H7 (cell line): ENCODE results near the gene ATP6V1G2. TPM values are rescaled to one million over a fixed set of nuclear protein-coding genes. Genes with fewer than 3 reads are reported as not detected.
A peak's percentile ranks its signal among the peaks of the same experiment; 100 is the strongest.

Source experiments
- DNase-seq: peaks from one replicate; pipeline ENCODE4 v3.0.0; 2012
- H3K27me3 ChIP-seq: 2 replicates; pipeline ENCODE4 v1.6.0; 2011; ENCODE audit warnings: mild to moderate bottlenecking, low read length; ENCODE audit not compliant: control insufficient read depth, insufficient read depth
- H3K36me3 ChIP-seq: replicated peaks from 2 replicates; pipeline ENCODE4 v1.5.1; 2011; ENCODE audit warnings: low read length; ENCODE audit not compliant: control insufficient read depth, insufficient read depth
- H3K4me3 ChIP-seq: 2 replicates; pipeline ENCODE4 v1.5.1; 2011; ENCODE audit warnings: low read depth, mild to moderate bottlenecking, control low read depth, low read length, moderate library complexity; ENCODE audit not compliant: insufficient read depth
- total RNA-seq: library from RNA; depleted of rRNA; stranded (reverse); fragments of >200 nt; shearing (Covaris generic); gene quantifications from 2 replicates; pipeline ENCODE4 v1.2.3, GENCODE V29; 2014

ATP6V1G2 gene
- total RNA-seq, 1 experiment from 2014 or later, result 3.5 TPM

GRCh38 chr6:31546958-31547726, 734 bp upstream of the ATP6V1G2 start, which contains the start of gene NFKBIL1:
TSS of gene NFKBIL1 (plus strand) at chr6:31547608. CDS start at chr6:31547695, 87 bp downstream.
- peak within 1 kb of the TSS; percentile 58 for H3K4me3 ChIP-seq
- no peaks in the 10 kb centered on the region for H3K27me3 ChIP-seq
- peaks cover 4% of the 10 kb centered on the region for H3K36me3 ChIP-seq
- peak; percentile 92 for DNase-seq

- Histone ChIP-seq H3K4me3 (no peak overlapping the region), H3K36me3 (peaks cover 5% of the 10 kb centered on the region), H3K27me3 (no peaks in the 10 kb centered on the region)
- DNase-seq, result no peak
Measured at GRCh38 chr6:31545291-31545690, 1.1 kb downstream of the ATP6V1G2 start.

- no peak overlapping the region for H3K4me3 ChIP-seq
- no peak for DNase-seq
- peaks cover 11% of the 10 kb centered on the region for H3K36me3 ChIP-seq
- no peaks in the 10 kb centered on the region for H3K27me3 ChIP-seq
Measured at GRCh38 chr6:31544676-31545075, 1.7 kb downstream of the ATP6V1G2 start.

GRCh38 chr6:31543639-31544038, 2.8 kb downstream of the ATP6V1G2 start:
- Histone ChIP-seq H3K27me3 (no peaks in the 10 kb centered on the region), H3K36me3 (peaks cover 19% of the 10 kb centered on the region), H3K4me3 (no peak overlapping the region)
- DNase-seq, result no peak

GRCh38 chr6:31541658-31542521, 4.5 kb downstream of the ATP6V1G2 start, which contains the start of gene DDX39B:
TSS of gene DDX39B (minus strand) at chr6:31542003. CDS start at chr6:31540532, 1,471 bp downstream.
- Histone ChIP-seq H3K36me3 (peaks cover 29% of the 10 kb centered on the region), H3K4me3 (peak within 1 kb of the TSS; percentile 93), H3K27me3 (no peaks in the 10 kb centered on the region)
- peak; percentile 89 for DNase-seq

- H3K36me3 ChIP-seq, result peaks cover 36% of the 10 kb centered on the region
- H3K4me3 ChIP-seq, result peak overlapping the region; percentile 93
- no peaks in the 10 kb centered on the region for H3K27me3 ChIP-seq
- DNase-seq, result peak; percentile 54
Measured at GRCh38 chr6:31541059-31541657, 5.2 kb downstream of the ATP6V1G2 start.

GRCh38 chr6:31540640-31541039, 5.8 kb downstream of the ATP6V1G2 start:
- no peak for DNase-seq
- peaks cover 41% of the 10 kb centered on the region for H3K36me3 ChIP-seq
- no peaks in the 10 kb centered on the region for H3K27me3 ChIP-seq
- H3K4me3 ChIP-seq, result peak overlapping the region; percentile 93

GRCh38 chr6:31538805-31539400, 7.5 kb downstream of the ATP6V1G2 start:
- no peak for DNase-seq
- H3K36me3 ChIP-seq, result peaks cover 56% of the 10 kb centered on the region
- H3K4me3 ChIP-seq, result no peak overlapping the region
- no peaks in the 10 kb centered on the region for H3K27me3 ChIP-seq

- no peaks in the 10 kb centered on the region for H3K27me3 ChIP-seq
- peaks cover 82% of the 10 kb centered on the region for H3K36me3 ChIP-seq
- DNase-seq, result no peak
- no peak overlapping the region for H3K4me3 ChIP-seq
Measured at GRCh38 chr6:31535538-31536324, 10.7 kb downstream of the ATP6V1G2 start.

- no peak for DNase-seq
- Histone ChIP-seq H3K36me3 (peaks cover 80% of the 10 kb centered on the region), H3K4me3 (no peak overlapping the region), H3K27me3 (no peaks in the 10 kb centered on the region)
Measured at GRCh38 chr6:31534521-31535040, 11.8 kb downstream of the ATP6V1G2 start.

GRCh38 chr6:31534011-31534410, 12.4 kb downstream of the ATP6V1G2 start:
- no peaks in the 10 kb centered on the region for H3K27me3 ChIP-seq
- DNase-seq, result no peak
- H3K4me3 ChIP-seq, result no peak overlapping the region
- peaks cover 74% of the 10 kb centered on the region for H3K36me3 ChIP-seq

GRCh38 chr6:31533455-31533841, 13.0 kb downstream of the ATP6V1G2 start:
- DNase-seq, result no peak
- H3K36me3 ChIP-seq, result peaks cover 69% of the 10 kb centered on the region
- H3K27me3 ChIP-seq, result no peaks in the 10 kb centered on the region
- no peak overlapping the region for H3K4me3 ChIP-seq

GRCh38 chr6:31532644-31533454, 13.6 kb downstream of the ATP6V1G2 start:
- Histone ChIP-seq H3K4me3 (no peak overlapping the region), H3K27me3 (no peaks in the 10 kb centered on the region), H3K36me3 (peaks cover 63% of the 10 kb centered on the region)
- no peak for DNase-seq
